Measurements from ENCODE around the gene RNF150. TPM values are rescaled to one million over a fixed set of nuclear protein-coding genes. Genes with fewer than 3 reads are reported as not detected.

Gene RNF150
- total RNA-seq, 1 donor from 2014 or later, result 56.5 TPM

DNA sequence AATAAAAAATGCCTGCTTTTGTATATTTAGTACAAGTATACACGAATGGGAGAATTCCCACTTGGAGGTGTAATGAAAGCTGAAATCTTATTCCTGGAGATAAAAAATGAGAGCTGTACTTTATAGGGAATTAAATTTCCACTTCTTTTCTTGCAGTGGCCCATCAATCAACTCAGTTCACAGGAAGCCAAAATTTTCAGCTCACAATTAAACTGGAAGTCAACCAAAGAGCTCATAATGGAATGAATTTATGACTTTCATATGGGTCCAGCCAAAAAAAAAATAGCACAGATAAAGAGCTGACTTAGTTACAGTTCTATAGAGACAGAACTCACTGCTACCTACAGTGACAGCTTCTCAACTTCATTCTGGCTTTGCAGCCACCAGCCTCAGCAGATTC lies 261.9 kb downstream of the RNF150 start:
- no peak for DNase-seq (ENCODE audit: extremely low spot score, unreplicated experiment)
- Mint-ChIP-seq H3K36me3 (ENCODE audit: unreplicated experiment) (peaks cover 19% of the 10 kb centered on the region), H3K4me1 (ENCODE audit: unreplicated experiment) (peaks cover 28% of the 10 kb centered on the region), H3K4me3 (ENCODE audit: unreplicated experiment) (no peak overlapping the region), H3K27ac (ENCODE audit: unreplicated experiment) (no peak overlapping the region), H3K27me3 (ENCODE audit: unreplicated experiment) (no peaks in the 10 kb centered on the region), H3K9me3 (ENCODE audit: unreplicated experiment) (no peaks in the 10 kb centered on the region)
- TF ChIP-seq, protein P1, sequence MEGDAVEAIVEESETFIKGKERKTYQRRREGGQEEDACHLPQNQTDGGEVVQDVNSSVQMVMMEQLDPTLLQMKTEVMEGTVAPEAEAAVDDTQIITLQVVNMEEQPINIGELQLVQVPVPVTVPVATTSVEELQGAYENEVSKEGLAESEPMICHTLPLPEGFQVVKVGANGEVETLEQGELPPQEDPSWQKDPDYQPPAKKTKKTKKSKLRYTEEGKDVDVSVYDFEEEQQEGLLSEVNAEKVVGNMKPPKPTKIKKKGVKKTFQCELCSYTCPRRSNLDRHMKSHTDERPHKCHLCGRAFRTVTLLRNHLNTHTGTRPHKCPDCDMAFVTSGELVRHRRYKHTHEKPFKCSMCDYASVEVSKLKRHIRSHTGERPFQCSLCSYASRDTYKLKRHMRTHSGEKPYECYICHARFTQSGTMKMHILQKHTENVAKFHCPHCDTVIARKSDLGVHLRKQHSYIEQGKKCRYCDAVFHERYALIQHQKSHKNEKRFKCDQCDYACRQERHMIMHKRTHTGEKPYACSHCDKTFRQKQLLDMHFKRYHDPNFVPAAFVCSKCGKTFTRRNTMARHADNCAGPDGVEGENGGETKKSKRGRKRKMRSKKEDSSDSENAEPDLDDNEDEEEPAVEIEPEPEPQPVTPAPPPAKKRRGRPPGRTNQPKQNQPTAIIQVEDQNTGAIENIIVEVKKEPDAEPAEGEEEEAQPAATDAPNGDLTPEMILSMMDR (IDR thresholded peaks at IDR 0.05), result no peak

DNA sequence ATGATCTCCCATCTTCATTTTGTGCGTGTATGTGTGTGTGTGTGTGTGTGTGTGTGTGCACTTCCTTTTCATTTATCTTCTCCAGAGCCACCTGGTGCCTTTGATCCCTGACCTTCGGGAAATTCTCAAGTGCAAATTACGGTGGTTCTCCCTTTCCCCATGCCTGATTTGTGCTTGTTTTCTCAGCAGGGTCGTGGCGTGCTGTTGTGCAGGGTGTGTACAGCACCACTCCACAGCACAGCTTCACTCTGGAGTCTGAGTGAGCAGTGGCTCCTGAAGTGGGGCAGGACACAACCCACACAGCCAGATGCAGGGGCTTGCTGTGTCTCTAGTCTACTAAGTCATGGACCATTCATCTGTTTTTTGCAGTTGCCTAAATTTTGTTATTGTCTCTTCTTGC lies 262.8 kb downstream of the RNF150 start:
- Mint-ChIP-seq H3K36me3 (ENCODE audit: unreplicated experiment) (peaks cover 19% of the 10 kb centered on the region), H3K9me3 (ENCODE audit: unreplicated experiment) (no peaks in the 10 kb centered on the region), H3K27ac (ENCODE audit: unreplicated experiment) (no peak overlapping the region), H3K27me3 (ENCODE audit: unreplicated experiment) (no peaks in the 10 kb centered on the region), H3K4me1 (ENCODE audit: unreplicated experiment) (peaks cover 19% of the 10 kb centered on the region), H3K4me3 (ENCODE audit: unreplicated experiment) (no peak overlapping the region)
- DNase-seq (ENCODE audit: extremely low spot score, unreplicated experiment), result no peak
- TF ChIP-seq, protein P1 (IDR thresholded peaks at IDR 0.05), result no peak

DNA sequence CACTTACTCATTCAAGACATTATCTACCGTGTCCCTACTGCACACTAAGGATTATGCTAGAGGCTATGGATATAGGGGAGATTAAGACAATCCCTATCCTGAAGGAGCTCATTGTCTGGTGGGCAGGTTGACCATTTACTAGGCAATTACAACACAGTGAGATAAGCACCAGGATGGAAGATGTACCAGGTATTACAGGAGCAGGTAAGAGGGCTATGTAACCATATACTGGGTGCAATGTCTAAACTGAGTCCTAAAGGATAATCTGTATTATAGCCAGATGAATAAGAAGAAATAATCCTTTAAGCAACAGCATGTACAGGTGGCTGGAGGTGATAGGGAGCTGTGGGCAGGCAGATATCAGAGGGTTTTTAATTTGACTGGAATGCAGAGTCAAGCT lies 263.8 kb downstream of the RNF150 start:
- Mint-ChIP-seq H3K9me3 (ENCODE audit: unreplicated experiment) (no peaks in the 10 kb centered on the region), H3K4me1 (ENCODE audit: unreplicated experiment) (peaks cover 14% of the 10 kb centered on the region), H3K36me3 (ENCODE audit: unreplicated experiment) (peaks cover 27% of the 10 kb centered on the region), H3K27me3 (ENCODE audit: unreplicated experiment) (no peaks in the 10 kb centered on the region), H3K27ac (ENCODE audit: unreplicated experiment) (no peak overlapping the region), H3K4me3 (ENCODE audit: unreplicated experiment) (no peak overlapping the region)
- no peak for DNase-seq (ENCODE audit: extremely low spot score, unreplicated experiment)
- TF ChIP-seq, protein P1 (IDR thresholded peaks at IDR 0.05), result no peak

DNA sequence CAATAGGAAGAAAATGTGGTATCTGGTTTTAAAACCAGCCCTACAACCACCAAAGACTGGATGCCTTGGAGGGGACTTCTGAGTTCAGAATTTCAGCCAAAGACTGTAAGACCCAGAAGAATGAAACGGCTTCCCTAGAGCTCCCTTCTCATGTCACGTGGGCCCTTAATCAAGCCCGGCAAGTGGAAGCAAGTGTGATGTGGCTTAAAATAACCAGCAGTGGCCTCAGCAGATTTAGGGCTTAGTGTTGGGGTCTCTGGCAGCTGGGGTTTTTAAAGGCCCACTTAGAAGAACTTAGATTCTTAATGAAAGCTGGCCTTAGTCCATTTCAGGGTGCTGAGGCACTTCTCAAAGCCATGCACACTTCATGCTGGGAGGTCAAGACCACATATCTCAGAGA lies 265.9 kb downstream of the RNF150 start:
- H3K9me3 Mint-ChIP-seq (ENCODE audit: unreplicated experiment), result no peaks in the 10 kb centered on the region
- peaks cover 36% of the 10 kb centered on the region for H3K36me3 Mint-ChIP-seq (ENCODE audit: unreplicated experiment)
- TF ChIP-seq, protein P1 (IDR thresholded peaks at IDR 0.05), result no peak
- H3K27me3 Mint-ChIP-seq (ENCODE audit: unreplicated experiment), result no peaks in the 10 kb centered on the region
- no peak for DNase-seq (ENCODE audit: extremely low spot score, unreplicated experiment)
- no peak overlapping the region for H3K4me3 Mint-ChIP-seq (ENCODE audit: unreplicated experiment)
- no peak overlapping the region for H3K27ac Mint-ChIP-seq (ENCODE audit: unreplicated experiment)
- H3K4me1 Mint-ChIP-seq (ENCODE audit: unreplicated experiment), result peaks cover 20% of the 10 kb centered on the region

DNA sequence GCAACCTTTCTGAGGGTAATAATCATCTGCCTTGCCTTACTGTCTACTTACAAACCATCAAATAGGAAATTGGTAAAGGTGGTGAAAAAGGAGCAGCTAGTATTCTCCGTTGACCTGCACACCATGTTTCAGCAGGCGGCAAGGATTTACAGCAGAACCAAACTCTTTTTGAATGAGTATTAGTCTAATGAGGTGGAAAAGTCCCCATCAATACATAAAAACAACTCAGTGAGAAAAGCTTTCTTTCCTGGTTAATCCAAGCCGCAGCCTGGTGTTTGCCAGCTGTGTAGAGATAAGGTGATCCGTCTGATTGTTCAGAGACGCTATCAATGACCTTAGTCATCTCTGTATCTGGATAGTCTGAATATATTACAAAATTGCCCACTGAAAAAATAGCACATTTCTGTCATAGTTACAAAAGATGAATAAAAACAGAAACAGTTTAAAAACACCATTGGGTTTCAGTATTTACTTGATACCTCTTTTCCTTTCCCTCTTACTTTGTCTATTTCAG lies 266.7 kb downstream of the RNF150 start:
- H3K4me3 Mint-ChIP-seq (ENCODE audit: unreplicated experiment), result no peak overlapping the region

More for the DNA sequence above, 266.7 kb downstream of the RNF150 start:
- H3K36me3 Mint-ChIP-seq (ENCODE audit: unreplicated experiment), result peaks cover 36% of the 10 kb centered on the region
- no peak overlapping the region for H3K27ac Mint-ChIP-seq (ENCODE audit: unreplicated experiment)
- H3K9me3 Mint-ChIP-seq (ENCODE audit: unreplicated experiment), result no peaks in the 10 kb centered on the region
- DNase-seq (ENCODE audit: extremely low spot score, unreplicated experiment), result no peak
- TF ChIP-seq, protein P1 (IDR thresholded peaks at IDR 0.05), result no peak
- H3K27me3 Mint-ChIP-seq (ENCODE audit: unreplicated experiment), result no peaks in the 10 kb centered on the region
- peaks cover 19% of the 10 kb centered on the region for H3K4me1 Mint-ChIP-seq (ENCODE audit: unreplicated experiment)

Measured in osteocyte (in vitro differentiated cells).